K562 (cell line): ENCODE measurements around the gene GRB2. TPM values are rescaled to one million over a fixed set of nuclear protein-coding genes. Genes with fewer than 3 reads are reported as not detected.
A peak's percentile ranks its signal among the peaks of the same experiment; 100 is the strongest.

Experiments used
- AFF4 ChIP-seq: sonication (generic); formaldehyde crosslinking; IDR thresholded peaks from 2 replicates; pipeline ENCODE4 v1.8.0; 2023; ENCODE audit warnings: mild to moderate bottlenecking, missing genetic modification reagents
- ATF7 ChIP-seq: fragments of 450-650 bp; IDR thresholded peaks from 2 replicates; pipeline ENCODE4 v1.7.1; 2014; ENCODE audit warnings: mild to moderate bottlenecking, moderate library complexity
- CHCHD3 ChIP-seq: fragments of 250-450 bp; sonication (Bioruptor Pico); IDR thresholded peaks from 2 replicates; pipeline ENCODE4 v2.1.2; 2022; ENCODE audit warnings: mild to moderate bottlenecking
- E4F1 ChIP-seq: fragments of 250-450 bp; sonication (Bioruptor Pico); IDR thresholded peaks from 2 replicates; pipeline ENCODE4 v1.5.0; 2021; ENCODE audit warnings: mild to moderate bottlenecking, borderline replicate concordance
- GTF3C2 ChIP-seq: IDR thresholded peaks from 3 replicates; pipeline ENCODE4 v1.6.1; 2011; ENCODE audit warnings: borderline replicate concordance, mild to moderate bottlenecking, moderate library complexity; ENCODE audit not compliant: insufficient read length; ENCODE audit errors: extremely low read depth
- IRF1 ChIP-seq: sonication (generic); formaldehyde crosslinking; IDR thresholded peaks from 2 replicates; pipeline ENCODE4 v1.8.0; 2022; ENCODE audit warnings: missing genetic modification reagents, mild to moderate bottlenecking, borderline replicate concordance
- MBD2 ChIP-seq: sonication (generic); IDR thresholded peaks from 2 replicates; pipeline ENCODE4 v1.6.1; 2016; ENCODE audit warnings: low read depth, borderline replicate concordance
- POLR2AphosphoS5 ChIP-seq: IDR thresholded peaks from 2 replicates; pipeline ENCODE4 v1.6.1; 2011; ENCODE audit warnings: mild to moderate bottlenecking, low read depth, low read length, moderate library complexity; ENCODE audit not compliant: control insufficient read depth, insufficient read depth
- POLR2G ChIP-seq: fragments of 200-400 bp; formaldehyde crosslinking; IDR thresholded peaks from 2 replicates; pipeline ENCODE4 v1.6.1; 2017; ENCODE audit warnings: low read depth, mild to moderate bottlenecking, antibody characterized with exemption, low read length, moderate library complexity
- STAT5A ChIP-seq: IDR thresholded peaks from 2 replicates; pipeline ENCODE4 v1.6.1; 2012; ENCODE audit warnings: low read length, inconsistent platforms, borderline replicate concordance
- TEAD4 ChIP-seq, 2 experiments: sonication (generic) in 1 of 2; formaldehyde crosslinking in 1 of 2; IDR thresholded peaks; 2 replicates each; pipeline versions ENCODE4 v1.6.1 to v1.8.0; 2012 to 2022; ENCODE audit warnings: borderline replicate concordance in 1 of 2, inconsistent platforms in 1 of 2, low read length in 1 of 2, mild to moderate bottlenecking in 1 of 2, missing genetic modification reagents in 1 of 2
- ZNF518B ChIP-seq: fragments of 250-450 bp; sonication (Bioruptor Pico); IDR thresholded peaks from 2 replicates; pipeline ENCODE4 v1.5.0; 2021; ENCODE audit warnings: mild to moderate bottlenecking, moderate library complexity
- ZNF551 ChIP-seq: fragments of 250-450 bp; sonication (Bioruptor Pico); IDR thresholded peaks from 2 replicates; pipeline ENCODE4 v1.5.0; 2021; ENCODE audit warnings: mild to moderate bottlenecking, moderate library complexity
- polyA plus RNA-seq, 8 experiments: library from polyadenylated mRNA; depleted of rRNA in 4 of 8; stranded (reverse) in 5 of 8; unstranded in 3 of 8; fragments of >200 nt; fragmentation: Nextera tagmentation in 2 of 8; fragmentation: Illumina TruSeq in 1 of 8; extraction: Ambion mirVana in 2 of 8; extraction: Trizol in 1 of 8; gene quantifications; 2 replicates each; pipeline versions ENCODE4 v1.2.1 to v1.2.3, GENCODE V29; 2011 to 2014; ENCODE audit warnings: inconsistent platforms in 1 of 8, missing spikeins in 1 of 8
- total RNA-seq, 7 experiments: library from RNA; depleted of rRNA in 6 of 7; stranded (reverse); fragments of >200 nt in 6 of 7; fragmentation: Illumina TruSeq in 2 of 7; extraction: Trizol in 2 of 7; gene quantifications; 2 replicates each; pipeline versions ENCODE4 v1.2.1 to v1.2.3, GENCODE V29; 2011 to 2021; ENCODE audit warnings: low replicate concordance in 1 of 7

GRB2 gene
- total and polyA plus RNA-seq, 9 of the 15 experiments (the other 6 are each of a cell fraction or from before 2014, with no cell fraction given), result 57.2 to 136 (median 84.8) TPM

- TF ChIP-seq POLR2AphosphoS5 (peak; percentile 59), ZNF551 (CRISPR knock-in tag) (no peak), STAT5A (no peak), TEAD4 (IDR thresholded peaks at IDR 0.05; ENCODE audit: low read length) (no peak), TEAD4 (CRISPR knock-in tag; IDR thresholded peaks at IDR 0.05; ENCODE audit: borderline replicate concordance) (no peak), MBD2 (no peak), POLR2G (no peak), CHCHD3 (CRISPR knock-in tag) (no peak), AFF4 (CRISPR knock-in tag) (no peak), IRF1 (CRISPR knock-in tag) (no peak), E4F1 (CRISPR knock-in tag) (no peak), ZNF518B (CRISPR knock-in tag) (no peak), GTF3C2 (no peak), ATF7 (no peak)
Measured at GRCh38 chr17:75289832-75290337, 115.6 kb downstream of the GRB2 start (continued).
